ENCODE data around the gene BRSK2. TPM values are rescaled to one million over a fixed set of nuclear protein-coding genes. Genes with fewer than 3 reads are reported as not detected.
"Not testable (repeated sequence)": the region's sequence is repeated elsewhere in the genome, so short reads cannot be mapped to it uniquely, and the experiment has no call there.

BRSK2 gene
- total RNA-seq, 1 donor from 2014 or later = 0.74 TPM

DNA sequence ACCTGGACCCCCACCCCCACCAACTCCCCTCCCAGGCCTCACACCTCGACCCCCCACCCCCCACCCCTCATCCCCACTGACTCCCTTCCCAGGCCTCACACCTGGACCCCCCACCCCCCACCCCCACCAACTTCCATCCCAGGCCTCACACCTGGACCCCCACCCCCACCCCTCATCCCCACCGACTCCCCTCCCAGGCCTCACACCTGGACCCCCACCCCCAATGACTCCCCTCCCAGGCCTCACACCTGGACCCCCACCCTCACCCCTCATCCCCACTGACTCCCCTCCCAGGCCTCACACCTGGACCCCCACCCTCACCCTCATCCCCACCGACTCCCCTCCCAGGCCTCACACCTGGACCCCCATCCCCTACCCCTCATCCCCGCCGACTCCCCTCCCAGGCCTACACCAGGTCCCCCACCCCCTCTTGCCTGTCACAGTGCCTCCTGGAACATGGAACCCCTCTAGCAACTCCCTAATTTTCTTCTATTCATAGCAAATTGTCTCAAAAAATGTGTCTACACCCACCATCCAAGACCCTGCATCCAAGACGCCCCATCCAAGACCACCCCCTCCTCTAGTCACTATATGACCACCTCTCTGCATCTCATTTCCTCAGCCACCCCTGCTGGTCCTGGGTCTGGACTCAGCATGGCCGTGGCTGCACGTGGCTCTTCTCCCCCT, 36.9 kb upstream of the BRSK2 start:
- intact Hi-C loops (cut with micrococcal nuclease) = no loop called here
- DNase-seq = no peak
- ATAC-seq = no peak

DNA sequence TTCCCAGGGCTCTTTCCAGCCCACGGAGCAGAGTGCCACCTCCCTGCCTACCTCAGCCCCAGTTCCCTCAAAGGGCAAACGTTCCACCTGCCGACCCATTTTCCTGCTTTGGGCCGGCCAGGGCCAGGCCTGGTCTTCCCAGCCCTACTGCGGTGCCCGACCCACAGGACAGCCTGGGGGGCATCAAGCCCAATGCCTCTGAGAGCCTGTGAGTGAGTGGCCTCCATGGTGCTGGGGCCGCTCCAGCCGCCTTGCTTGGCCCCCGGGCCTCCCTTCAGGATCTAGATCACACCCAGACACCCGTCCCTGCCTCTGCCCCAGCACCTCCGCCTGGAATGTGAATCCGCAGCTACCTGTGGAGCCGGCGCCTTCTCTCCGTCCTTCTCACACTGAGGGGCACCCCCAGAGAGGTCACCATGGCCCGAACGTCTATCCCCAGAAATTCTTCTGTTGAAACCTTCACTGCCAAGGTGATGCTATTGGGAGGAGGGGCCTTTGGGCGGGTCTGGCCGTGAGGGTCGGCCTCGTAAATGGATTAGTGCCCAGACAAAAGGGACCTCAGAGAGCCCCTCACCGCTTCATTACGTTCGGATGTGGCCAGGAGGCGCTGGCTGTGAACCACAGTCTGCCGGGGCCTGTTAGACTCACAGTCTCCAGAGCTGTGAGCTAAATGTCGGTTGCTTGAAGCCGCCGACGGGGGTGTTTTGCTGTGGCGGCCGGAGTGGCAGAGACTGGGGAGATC, 36.2 kb upstream of the BRSK2 start:
- intact Hi-C loops (cut with micrococcal nuclease) = no loop called here
- DNase-seq = no peak
- ATAC-seq = no peak

DNA sequence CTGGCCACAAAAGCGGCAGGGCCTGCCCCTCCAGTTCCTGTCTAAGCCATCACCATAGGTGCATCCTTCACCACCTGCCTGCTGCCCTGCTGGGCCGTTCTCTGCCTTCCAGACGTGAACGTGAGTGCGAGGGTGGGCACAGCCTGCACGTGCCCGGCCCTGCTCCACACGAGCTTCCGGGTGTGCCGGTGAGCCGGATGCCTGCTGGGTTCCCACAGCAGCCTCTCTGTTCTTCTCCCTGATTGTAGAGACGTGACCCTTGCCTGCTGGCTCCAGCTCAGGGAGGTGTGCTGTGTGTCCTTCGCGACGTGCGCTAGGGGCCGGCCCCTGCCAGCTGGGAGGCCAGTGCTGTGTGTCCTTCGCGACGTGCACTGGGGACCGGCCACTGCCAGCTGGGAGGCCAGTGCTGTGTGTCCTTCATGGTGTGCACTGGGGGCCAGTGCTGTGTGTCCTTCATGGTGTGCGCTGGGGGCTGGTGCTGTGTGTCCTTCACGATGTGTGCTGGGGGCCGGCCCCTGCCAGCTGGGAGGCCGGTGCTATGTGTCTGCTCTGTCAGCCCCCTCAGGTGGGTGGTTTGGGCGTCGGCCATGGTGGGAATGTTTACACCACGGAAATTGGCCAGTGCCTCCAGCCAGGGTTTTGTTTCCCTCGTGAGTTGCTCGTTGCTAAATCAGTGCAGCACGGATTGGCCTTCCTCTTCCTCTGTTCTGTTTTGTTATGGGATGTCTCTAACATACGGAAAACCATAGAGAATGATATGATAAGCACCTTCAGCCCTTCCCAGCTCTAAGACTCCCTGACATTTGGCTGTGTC, 35.4 kb upstream of the BRSK2 start:
- DNase-seq (no peak), ATAC-seq (no peak)
- intact Hi-C loops (cut with micrococcal nuclease) = no loop called here

DNA sequence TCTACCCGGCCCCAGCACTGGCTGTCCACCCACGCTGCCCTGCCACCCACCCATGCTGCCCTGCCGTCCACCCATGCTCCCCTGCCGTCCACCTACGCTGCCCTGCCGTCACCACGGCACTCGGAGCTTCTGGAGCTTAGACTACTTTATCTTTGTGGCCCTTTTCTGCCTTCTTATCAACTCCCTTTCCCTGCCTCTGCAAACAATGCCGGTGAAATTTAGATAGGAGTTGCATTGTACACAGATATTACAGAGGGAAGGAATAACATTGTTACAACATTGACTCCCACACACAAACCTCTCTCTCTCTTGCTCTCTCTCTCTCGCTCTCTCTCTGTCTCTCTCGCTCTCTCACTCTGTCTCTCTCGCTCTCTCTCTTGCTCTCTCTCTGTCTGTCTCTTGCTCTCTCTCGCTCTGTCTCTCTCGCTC, 33.7 kb upstream of the BRSK2 start:
- ATAC-seq (no peak), DNase-seq (no peak)
- intact Hi-C loops (cut with micrococcal nuclease) = no loop called here

DNA sequence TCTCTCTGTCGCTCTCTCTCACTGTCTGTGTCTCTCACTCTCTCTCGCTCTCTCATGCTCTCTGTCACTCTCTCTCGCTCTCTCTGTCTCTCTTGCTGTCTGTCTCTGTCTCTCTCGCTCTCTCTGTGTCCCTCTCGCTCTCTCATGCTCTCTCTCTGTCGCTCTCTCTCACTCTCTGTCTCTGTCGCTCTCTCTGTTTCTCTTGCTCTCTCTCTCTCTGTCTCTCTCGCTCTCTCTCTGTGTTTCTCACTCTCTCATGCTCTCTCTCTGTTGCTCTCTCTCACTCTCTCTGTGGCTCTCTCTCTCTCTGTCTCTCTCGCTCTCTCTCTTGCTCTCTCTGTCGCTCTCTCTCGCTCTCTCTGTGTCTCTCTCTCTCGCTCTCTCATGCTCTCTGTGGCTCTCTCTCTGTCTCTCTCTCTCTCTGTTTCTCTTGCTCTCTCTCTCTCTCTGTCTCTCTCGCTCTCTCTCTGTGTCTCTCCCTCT, 33.2 kb upstream of the BRSK2 start:
- intact Hi-C loops (cut with micrococcal nuclease) = no loop called here
- ATAC-seq = no peak

DNA sequence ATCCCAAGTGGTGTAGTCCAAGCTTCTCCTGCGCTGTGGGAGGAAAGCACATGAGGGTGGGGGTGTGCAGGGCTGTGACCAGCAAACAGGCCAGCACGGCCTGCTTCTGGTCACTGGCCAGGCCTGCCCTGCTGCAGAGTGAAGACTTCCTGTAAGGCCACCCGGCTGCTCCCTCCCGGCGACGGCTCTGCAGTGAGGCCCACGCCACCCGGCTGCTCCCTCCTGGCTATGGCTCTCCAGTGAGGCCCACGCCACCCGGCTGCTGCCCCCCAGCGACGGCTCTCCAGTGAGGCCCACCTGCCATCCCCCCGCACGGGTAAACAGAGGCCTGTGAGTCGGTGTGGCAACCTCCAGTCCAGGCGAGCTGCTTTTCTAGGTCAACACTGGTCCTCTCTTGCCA, 31.4 kb upstream of the BRSK2 start:
- intact Hi-C loops (cut with micrococcal nuclease) = no loop called here
- ATAC-seq (peak; percentile 47), DNase-seq (no peak)

More for the DNA sequence above, 33.2 kb upstream of the BRSK2 start:
- no peak for DNase-seq

DNA sequence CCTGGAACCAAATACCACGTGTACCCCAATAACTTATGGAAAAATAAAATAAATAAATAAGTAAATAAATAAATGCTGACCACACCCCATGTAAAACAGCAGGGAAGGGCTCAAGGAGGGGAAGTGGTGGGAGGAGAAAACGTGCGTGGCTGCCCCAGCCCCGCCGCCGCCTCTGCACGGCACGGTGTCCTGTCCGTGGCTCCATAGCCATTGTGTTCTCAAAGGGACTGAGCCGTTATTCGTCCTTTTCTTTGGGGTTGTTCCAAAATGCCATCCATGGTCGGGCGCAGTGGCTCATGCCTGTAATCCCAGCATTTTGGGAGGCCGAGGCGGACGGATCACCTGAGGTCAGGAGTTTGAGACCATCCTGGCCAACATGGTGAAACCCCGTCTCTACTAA, 30.8 kb upstream of the BRSK2 start:
- ATAC-seq; intact Hi-C loops (cut with micrococcal nuclease); DNase-seq: not testable (repeated sequence)

DNA sequence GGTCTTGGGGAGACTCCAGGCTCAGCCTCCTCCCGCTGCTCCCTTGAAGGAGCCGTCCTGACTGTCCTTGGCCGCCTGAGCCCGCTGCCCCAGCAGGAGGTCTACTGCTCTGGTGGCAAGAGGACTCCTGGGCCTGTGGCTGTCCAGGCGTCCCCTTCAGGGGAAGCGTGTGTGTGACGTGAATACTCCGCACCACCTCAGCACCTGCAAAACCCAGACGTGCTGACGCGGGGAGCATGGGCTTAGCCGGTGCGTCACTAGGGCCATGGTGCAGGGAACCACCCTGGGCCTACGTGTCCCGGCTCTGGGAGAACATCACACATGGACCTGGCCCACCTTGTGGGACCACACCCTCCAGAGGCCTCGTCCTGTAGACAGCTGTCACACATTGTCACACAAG, 30.2 kb upstream of the BRSK2 start:
- no peak for DNase-seq
- no peak for ATAC-seq
- intact Hi-C loops (cut with micrococcal nuclease) = no loop called here

DNA sequence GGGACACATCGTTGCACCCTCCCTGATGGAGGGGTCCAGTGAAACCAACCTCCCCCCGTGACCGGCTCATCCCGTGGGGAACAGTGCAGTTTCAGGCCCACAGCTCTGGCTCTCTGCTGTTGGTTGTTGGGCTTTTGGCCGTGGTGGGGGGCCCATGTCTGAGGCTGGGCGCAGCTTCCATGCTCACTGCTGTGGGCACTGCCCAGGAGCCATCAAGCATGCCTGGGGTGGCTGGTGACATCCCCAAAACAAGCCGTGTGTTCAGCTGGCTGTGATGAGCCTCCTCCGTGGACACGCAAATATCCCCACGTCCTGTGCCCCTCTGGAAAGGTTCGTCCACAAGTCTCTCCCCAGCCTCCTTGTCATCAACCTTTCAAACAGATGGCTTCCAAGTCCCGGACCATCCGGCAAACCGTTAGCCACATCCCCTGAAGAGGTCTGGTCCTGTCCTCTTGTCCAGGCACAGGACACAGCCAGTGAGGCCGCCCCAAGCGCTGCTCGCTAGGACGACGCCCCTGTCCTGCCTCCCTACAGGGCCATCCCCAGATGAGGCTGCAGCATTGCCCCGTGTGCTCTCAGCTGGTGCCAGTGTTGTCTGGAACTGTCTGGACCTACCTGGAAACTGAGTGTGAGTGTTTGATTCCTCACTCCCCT, 29.4 kb upstream of the BRSK2 start:
- no peak for ATAC-seq
- no peak for DNase-seq
- intact Hi-C loops (cut with micrococcal nuclease) = no loop called here

DNA sequence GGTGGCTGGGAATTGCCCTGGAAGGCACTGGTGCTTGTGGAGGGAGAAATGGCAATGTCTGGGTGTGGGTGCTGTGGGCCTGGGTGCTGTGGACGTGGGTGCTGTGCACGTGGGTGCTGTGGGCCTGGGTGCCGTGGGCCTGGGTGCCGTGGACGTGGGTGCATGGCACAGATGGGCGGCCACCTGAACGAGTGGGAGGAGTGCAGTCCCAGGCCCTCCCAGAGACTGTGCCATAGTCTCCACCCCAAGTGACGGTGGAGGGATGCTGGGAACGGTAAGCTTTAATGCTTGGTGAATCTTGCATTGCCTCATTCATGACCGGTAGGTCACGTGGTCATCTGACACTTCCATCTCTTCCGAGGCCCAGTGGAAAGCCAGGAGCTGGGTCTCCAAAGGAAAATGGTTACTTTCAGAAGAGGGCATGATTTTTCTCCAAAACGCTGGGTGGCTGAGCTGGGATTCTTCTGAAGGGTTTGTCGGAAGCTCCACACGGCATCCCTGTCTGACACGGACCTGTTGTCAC, 28.8 kb upstream of the BRSK2 start:
- DNase-seq (no peak), ATAC-seq (no peak)
- intact Hi-C loops (cut with micrococcal nuclease) = no loop called here

DNA sequence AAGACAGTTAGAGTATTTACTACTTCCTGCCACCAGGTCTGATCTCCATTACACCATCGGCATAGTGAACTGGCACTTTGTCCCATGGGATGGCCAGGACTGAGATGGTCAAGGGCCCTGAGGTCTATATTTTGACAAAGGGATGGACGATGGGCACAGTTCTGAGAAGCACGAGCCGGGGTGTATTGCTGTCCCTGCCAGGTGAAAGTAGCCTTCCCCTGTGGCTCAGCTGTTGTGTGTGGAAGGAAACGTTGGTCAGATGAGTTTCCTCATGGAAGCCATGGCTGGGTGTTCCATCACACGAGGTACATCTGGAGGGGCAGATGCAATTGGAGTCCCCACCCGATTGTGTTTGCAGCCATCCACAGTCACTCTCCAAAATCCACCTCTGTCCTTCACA, 27.9 kb upstream of the BRSK2 start:
- intact Hi-C loops (cut with micrococcal nuclease) = no loop called here
- no peak for DNase-seq
- no peak for ATAC-seq

DNA sequence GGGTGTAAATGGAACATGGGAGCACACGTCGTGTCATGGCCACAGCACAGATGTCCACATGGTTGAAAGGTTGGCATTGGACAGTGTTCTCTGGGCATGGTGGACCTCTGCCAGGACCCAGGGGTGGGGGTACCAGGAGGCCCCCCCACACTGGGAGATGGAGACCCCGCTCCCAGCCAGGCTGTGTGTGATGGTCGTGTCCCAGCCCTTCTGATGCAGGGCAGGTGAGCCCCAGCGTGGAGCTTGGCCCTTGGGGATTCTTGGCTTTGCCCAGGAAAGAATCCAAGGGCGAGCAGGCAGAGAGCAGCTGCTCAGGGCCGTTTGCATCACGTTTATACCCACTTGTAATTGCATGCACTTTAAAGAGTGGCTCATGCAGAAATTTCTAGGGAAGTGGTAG, 22.0 kb upstream of the BRSK2 start:
- ATAC-seq (no peak), DNase-seq (no peak)
- intact Hi-C loops (cut with micrococcal nuclease) = no loop called here

DNA sequence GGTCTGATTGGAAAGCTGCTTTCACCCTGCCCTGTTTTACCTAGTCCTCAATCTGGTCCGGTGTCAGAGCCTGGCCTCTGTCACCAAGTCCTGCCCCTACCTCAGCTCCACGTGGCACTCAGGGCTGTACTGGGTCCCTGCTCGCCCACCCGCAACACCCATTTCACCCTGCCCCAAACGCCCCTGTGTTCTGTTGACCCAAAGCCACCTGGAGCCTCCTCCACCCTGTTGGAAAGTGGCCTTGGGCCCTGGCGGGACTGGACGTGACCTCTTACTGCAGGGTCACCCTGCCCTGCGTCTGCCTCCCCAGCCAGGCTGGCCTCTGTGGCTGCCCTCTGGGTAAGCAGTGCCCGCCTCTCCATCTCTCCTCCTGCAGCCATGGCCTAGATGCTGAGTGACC, 21.5 kb upstream of the BRSK2 start:
- DNase-seq = no peak
- intact Hi-C loops (cut with micrococcal nuclease) = no loop called here
- no peak for ATAC-seq

DNA sequence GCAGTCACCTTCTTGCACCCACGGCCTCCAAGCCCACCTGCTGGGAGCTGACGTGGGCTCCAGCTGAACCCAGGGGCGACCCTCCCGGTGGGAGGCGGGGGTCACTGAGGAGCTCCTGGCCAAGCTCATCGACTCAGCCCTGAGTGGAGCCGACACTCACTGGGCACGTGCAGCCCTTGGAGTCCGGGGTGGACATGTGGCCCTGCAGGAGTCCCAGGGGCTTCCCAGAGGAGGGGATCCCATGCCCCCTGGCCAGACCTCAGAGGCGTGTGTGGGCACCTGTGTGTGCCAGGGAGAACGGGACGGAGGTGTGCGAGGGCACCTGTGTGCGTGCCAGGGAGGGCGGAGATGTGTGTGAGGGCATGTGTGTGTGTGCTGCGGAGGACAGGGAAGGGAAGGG, 20.8 kb upstream of the BRSK2 start:
- no peak for DNase-seq
- ATAC-seq = no peak
- intact Hi-C loops (cut with micrococcal nuclease) = no loop called here

DNA sequence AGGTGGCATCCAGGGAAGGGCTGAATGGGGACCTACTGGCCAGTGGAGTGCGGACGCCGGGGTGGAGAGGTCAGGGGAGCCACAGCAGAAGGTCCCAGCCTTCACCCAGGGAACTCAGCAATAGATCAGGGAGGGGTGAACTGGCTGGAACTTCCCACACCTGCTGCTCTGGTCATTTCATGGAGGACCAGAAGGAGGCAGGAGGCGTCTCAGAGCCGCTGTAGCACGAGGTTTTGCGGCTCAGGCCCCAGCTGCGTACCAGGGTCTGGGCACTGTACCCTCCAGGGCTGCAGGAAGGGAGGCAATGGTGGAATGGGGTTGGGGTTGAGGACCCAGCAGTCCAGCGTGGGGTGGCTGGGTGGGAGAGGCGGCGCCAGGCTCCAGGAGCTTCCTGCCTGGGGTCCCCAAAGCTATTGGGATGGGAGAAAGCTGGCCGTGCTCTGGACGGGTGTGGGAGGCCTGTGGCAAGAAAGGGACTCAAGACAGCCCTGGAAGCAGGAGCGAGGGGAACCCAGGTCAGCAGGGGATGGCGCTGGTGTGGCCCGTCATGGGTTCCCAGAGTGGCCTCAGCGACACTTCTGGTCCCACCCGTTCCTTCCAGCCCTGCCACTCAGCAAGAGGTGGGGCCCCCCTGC, 20.2 kb upstream of the BRSK2 start:
- DNase-seq (no peak), ATAC-seq (no peak)
- intact Hi-C loops (cut with micrococcal nuclease) = no loop called here

DNA sequence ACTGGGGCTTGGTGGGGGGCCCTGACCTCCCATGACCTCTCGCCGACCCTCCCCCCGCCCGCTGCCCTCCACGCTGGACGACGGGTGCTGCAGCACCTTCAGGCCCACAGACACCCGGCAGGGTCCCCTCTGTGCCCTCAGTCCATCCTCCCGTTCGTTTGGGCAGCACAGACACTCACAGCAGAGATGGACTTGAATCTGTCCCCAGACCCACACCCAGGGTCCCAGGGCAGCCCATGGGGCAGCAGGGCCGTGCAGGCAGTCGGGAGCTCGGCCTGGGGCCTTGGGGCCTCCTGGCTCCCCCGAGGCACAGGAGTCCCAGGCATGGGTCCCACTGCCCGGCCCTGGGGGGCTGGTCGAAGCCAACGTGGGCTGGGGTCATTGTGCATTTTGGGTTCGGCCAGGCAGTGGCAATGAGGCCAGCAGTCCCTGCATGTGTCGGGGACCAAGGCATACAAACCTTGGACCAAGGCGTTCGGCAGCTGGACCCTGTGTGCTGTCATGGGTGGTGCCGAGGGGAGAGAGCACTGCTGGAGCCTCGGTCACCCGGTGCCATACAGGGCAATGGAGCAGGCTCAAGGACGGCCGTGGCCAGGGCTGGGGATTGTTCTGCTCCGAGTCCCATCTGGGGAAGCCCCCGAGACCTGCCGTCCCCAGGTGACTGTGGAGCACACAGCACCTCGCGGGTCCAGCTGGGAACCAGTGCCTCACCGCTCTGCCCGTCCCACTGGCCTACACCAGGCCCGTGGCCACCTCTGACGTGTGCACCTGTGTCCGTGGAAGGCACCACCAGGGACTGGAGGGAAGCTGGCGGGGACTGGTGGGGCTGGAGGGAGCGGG, 19.3 kb upstream of the BRSK2 start:
- intact Hi-C loops (cut with micrococcal nuclease) = no loop called here
- ATAC-seq (no peak), DNase-seq (no peak)

DNA sequence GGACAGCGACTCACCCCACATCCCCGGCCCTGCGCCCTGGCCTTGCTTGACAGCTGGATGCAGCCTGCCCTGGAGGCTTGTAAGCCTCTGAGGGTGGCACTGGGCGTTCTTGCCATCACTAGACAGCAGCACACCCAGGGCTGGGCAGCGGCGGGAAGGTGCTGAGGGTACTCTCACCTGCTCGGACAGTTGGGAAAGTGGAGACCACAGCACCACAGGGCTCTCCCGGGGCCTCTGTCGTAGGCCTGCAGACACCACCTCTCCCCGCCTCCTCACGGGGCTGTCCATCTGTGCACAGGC, 18.8 kb upstream of the BRSK2 start:
- ATAC-seq (no peak), DNase-seq (no peak)
- intact Hi-C loops (cut with micrococcal nuclease) = no loop called here

DNA sequence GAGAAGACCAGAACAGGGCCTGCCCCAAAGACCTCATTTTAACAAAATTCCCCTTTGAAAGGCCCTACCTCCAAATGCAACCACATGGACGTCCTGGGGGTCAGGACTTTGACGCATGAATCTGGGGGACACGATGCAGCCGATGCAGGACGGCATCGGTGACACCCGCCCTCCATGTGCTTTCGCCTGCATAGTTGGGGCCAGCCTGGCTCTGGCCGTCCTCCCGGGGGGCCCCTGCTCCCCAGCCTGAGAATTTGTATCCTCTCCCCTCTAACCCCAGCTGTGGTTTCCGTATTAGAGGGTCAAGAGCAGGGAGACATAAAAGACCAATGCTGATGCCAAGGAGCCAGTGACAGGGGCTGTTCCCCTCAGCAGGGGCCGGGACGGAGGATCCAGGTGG, 18.4 kb upstream of the BRSK2 start:
- intact Hi-C loops (cut with micrococcal nuclease) = no loop called here
- ATAC-seq (no peak), DNase-seq (no peak)
